NCI-H446 (cell line): ENCODE data around the gene LY6G6D.

Experiments used
- DNase-seq, 2 experiments: peaks; one replicate each; lab custom pipeline; 2025; lab: John Stamatoyannopoulos, UW

The LY6G6D gene

GRCh38 chr6:31719001-31719400, 3.9 kb downstream of the LY6G6D start:
- DNase-seq = no peak

DNA sequence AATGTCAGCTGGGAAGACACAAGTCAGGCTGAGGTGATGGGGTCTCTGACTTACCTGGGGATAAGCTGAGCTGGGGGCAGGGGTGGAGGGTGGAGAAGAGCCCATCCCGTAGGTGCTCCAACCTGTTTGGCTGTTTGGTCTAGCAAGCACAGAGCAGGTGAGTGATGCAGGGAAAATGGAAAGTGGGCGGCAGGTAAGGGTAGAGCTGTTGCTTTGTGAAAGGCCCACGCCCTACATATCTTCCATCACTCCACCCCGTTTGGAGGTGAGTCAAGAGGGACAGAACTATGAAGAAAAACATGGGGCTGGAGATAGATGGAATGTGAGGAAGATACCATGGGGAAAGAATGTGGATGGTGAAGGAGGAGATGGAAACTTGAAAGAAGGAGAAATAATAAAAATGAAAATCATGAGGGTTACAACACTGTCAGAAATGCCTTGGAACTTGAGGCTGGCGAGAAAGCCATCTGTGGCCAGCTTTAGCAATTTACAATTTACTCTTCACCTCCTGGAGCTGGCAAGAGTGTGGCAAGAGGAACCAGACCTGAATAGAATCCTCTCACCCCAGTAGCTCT, 5.1 kb downstream of the LY6G6D start:
- DNase-seq = no peak

DNA sequence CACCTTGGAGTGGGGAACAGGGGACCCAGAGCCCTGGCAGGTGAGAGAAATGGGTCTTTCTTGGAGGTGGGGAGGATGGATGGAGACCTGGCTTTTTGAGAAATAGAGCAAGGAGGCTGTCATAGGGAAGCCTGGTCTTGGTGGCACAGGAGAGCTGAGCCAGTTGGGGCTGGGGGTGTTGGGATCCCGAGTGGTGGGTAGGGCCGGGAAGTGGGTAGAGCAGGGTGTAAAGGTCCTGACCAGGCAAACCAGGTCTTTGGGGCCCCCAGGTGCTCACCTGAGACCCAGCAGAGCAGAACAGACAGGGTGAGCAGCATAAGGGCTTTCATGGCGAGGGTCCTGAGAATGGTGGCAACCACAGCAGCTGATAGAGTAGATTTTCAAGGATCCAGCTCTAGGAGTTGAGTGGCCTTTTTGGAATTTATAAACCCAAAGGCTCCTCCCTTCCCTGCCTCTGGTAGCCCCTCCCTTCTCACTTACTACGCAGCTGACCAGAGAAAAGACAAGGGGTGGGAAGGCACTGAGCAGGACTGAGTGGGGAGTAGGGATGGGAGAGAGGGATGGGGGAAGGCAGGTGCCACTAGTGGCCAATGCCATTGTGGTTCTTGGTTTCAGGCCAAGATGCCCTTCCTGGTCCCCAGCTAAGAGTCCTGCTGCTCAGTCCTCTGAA, 6.3 kb downstream of the LY6G6D start, which contains the start of gene LY6G6C:
LY6G6C (minus strand) TSS at position 396 of the 670 bp plus-strand sequence; CDS start at position 329, 67 bp downstream.
- DNase-seq = no peak

DNA sequence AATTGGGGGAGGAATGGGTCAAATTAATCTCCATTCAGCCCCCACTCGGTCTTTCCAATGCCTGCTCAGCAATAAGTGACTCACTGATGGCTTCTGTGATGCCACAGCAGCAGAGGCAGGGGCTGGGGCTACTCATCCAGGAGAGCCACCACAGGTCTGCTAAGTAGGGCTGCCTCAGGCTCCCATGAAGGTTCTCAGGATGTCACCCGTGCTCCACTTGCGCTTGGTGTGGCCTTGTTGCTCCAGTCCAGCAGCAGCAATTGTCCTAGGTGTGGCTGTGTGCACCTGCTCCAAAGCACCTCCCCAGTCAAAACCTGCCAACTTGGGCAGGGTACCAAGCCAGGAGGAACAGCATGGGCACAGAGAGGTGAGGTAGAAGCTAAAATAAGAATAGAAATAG, 7.0 kb downstream of the LY6G6D start:
- no peak for DNase-seq

- no peak for DNase-seq
Observed at GRCh38 chr6:31723245-31723979, 8.3 kb downstream of the LY6G6D start, which contains the start of gene MPIG6B. Gene MPIG6B, plus strand, starts transcription at chr6:31723373. Its CDS starts 11 bp downstream, at chr6:31723384.

GRCh38 chr6:31723980-31724691, 9.0 kb downstream of the LY6G6D start:
- DNase-seq = no peak

DNA sequence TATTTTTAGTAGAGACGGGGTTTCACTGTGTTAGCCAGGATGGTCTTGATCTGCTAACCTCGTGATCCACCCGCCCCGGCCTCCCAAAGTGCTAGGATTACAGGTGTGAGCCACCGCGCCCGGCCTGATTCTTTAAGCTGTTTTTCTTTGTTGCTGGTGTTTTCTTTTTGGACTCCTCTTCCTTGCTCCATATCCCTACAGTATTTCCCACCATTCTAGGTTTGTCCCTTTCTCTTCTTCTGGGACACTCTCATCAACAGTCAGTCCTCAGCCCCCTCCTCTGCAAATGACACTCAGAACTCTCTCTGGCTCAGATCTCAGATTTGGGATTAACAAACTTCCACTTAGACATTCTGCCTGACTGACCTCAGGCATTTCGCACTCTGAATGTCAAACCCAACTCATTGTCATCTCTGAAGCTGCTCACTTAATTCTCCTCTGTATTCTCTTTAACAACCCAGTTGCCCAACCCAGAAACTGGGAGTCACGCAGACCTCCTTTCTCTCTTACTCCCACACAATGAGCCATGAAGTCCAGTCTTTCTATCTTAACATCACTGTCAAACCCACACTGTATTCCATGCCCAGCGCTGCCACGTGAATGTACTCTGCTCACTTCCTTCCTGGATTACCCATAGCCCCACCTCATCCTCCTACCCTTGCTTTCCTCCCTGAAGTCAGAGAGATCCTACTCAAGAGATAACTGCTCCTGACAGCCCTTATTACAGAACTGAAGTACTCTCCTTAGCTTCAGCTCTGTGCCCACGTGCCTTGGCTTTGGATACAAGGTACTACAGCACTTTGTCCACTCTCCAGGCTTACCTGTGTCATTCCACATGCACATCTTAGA, 10.6 kb downstream of the LY6G6D start:
- no peak for DNase-seq

- DNase-seq = no peak
Observed at GRCh38 chr6:31727034-31727716, 12.0 kb downstream of the LY6G6D start.

DNA sequence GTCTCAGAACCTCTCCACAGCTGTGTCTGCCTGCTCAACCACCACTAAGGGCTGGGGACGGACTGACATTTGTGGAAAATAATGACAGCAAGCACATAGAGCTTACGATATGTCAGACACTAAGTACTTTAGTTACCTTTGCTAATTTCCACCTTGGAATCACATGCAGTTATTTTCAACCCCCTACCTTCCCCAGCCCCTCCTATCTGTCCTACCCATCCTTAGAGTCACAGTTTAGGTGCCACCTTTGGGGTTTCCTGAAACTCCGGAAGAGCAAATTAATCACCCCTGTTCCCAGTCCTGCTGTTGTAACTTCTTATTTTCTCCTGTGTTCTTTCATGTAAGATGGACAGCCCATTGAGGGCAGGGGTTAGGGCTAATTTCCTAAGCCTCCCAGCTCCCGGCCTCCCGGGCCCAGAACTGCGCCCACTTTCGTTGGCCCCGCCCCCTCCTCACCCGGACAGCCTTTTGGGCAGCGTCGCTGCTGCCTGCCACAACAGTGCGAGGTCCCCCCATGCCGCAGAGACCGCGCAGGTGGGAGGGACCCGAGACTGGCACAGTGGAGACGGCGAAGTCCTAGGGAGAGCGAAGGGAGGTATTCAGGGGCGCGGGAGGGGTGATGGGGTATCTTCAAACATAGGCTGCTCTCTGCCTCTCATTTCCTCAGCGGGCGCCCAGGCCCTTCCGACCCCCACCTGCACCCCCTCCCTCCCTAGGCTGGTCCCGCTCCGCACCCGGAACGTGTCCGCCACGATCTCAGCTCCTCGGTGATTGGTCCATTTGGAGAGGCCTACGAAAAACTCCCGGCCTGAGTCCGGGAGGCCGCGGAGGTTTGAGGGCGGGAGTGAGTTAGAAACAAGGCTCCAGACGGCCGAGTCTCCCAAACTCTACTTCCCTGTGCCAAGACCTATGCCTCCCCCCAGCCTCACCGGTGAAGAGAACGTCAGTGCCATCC, 12.8 kb downstream of the LY6G6D start:
- no peak for DNase-seq

GRCh38 chr6:31728767-31729514, 13.8 kb downstream of the LY6G6D start, which contains the start of gene DDAH2:
Gene DDAH2, minus strand, starts transcription at chr6:31729299. Its CDS starts 138 bp downstream, at chr6:31729161.
- DNase-seq = no peak

DNA sequence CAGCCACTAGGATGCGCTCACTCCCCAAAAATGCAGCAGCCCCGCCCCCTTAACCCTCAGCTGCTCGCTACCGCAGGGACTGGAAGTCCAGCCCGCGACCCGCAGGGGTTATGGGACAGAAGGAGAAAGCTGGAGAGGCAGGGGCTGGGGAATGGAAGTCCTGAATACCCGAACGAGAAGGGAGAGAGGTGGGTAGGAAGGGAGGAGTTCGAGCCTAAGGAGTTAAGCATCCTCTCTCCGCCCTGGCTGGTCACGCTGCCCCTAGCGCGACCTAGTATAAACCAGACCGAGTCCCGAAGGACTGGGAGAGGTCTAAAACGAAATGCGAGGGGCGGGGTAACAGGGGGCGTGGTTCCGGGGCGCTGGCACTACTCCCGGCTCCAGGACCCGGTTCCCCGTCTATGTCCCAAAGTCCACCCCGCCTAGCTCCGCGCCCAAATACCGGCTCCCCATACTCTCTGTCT, 14.4 kb downstream of the LY6G6D start:
- DNase-seq = peak; percentile 25 to 68

- DNase-seq = peak; percentile 75 to 80
Observed at GRCh38 chr6:31729979-31730630, 15.0 kb downstream of the LY6G6D start.

- no peak for DNase-seq
Observed at GRCh38 chr6:31730631-31731086, 15.5 kb downstream of the LY6G6D start.

- no peak for DNase-seq
Observed at GRCh38 chr6:31732029-31732428, 16.9 kb downstream of the LY6G6D start.

- DNase-seq = no peak
Observed at GRCh38 chr6:31733734-31734133, 18.6 kb downstream of the LY6G6D start.

- no peak for DNase-seq
Observed at GRCh38 chr6:31734247-31734820, 19.2 kb downstream of the LY6G6D start.

DNA sequence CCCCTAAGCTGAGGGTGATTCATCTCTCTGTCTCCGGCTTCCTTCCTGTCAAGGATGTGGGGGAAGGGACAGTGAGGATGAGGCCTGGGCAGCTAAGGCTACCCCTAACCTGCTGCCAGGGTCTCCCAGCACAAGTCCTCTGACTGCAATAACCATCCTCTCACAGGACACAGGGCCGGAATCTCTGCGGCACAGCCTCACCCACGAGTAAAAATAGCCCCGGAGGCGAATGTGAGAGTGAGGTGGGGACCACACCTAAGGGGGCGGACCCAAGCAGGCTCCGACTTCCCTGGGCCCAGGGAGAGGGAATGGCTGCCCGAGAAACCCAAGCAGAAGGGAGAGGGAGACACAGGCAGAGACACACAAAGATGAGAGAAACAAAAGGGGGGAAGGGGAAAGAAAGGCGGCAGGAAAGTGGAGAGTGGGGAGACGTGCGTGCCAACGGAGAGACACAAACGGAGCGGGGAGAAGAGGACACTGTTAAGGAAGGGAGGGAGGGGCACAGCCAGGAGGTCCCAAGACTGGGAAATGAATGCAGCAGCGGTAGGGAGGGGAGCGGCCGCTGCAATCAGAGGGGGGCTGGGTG, 19.8 kb downstream of the LY6G6D start:
- DNase-seq = no peak
